ENCODE data around the gene PTGIR. TPM values are rescaled to one million over a fixed set of nuclear protein-coding genes. Genes with fewer than 3 reads are reported as not detected.

The PTGIR gene
- total RNA-seq, 1 donor from 2014 or later: not detected

- H3K27me3 ChIP-seq (ENCODE audit: control insufficient read depth, insufficient read depth, low read length): peaks cover 31% of the 10 kb centered on the region
- H3K4me3 ChIP-seq (ENCODE audit: low read depth, low read length): no peak overlapping the region
- no peak for DNase-seq (ENCODE audit: low read depth)
Observed at GRCh38 chr19:46654621-46655152, 29.8 kb upstream of the PTGIR start.

DNA sequence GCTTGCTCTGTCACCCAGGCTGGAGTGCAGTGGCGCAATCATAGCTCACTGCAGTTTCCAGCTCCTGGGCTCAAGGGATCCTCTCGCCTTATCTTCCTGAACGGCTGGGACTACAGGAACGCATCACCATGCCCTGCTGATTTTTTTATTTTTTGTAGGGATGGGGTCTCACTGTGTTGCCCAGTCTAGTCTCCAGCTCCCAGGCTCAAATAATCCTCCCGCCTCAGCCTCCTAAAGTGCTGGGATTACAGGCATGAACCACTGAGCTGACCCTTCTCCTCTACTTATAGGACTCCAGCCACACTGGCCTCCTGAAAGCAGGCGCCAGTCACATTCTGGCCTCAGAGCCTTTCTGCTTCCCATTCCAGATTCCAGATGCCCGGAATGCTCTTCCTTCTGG is 25.6 kb upstream of the PTGIR start:
- DNase-seq (ENCODE audit: low read depth): no peak
- Histone ChIP-seq H3K4me3 (ENCODE audit: low read depth, low read length) (no peak overlapping the region), H3K36me3 (ENCODE audit: control insufficient read depth, insufficient read depth, low read length) (no peaks in the 10 kb centered on the region), H3K27me3 (ENCODE audit: control insufficient read depth, insufficient read depth, low read length) (peaks cover 39% of the 10 kb centered on the region)
- TF ChIP-seq, protein P1, sequence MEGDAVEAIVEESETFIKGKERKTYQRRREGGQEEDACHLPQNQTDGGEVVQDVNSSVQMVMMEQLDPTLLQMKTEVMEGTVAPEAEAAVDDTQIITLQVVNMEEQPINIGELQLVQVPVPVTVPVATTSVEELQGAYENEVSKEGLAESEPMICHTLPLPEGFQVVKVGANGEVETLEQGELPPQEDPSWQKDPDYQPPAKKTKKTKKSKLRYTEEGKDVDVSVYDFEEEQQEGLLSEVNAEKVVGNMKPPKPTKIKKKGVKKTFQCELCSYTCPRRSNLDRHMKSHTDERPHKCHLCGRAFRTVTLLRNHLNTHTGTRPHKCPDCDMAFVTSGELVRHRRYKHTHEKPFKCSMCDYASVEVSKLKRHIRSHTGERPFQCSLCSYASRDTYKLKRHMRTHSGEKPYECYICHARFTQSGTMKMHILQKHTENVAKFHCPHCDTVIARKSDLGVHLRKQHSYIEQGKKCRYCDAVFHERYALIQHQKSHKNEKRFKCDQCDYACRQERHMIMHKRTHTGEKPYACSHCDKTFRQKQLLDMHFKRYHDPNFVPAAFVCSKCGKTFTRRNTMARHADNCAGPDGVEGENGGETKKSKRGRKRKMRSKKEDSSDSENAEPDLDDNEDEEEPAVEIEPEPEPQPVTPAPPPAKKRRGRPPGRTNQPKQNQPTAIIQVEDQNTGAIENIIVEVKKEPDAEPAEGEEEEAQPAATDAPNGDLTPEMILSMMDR (IDR thresholded peaks at IDR 0.05; ENCODE audit: insufficient read depth, low read length, poor library complexity, severe bottlenecking): no peak

More at GRCh38 chr19:46654621-46655152, 29.8 kb upstream of the PTGIR start:
- TF ChIP-seq, protein P1 (IDR thresholded peaks at IDR 0.05; ENCODE audit: insufficient read depth, low read length, poor library complexity, severe bottlenecking): no peak
- H3K36me3 ChIP-seq (ENCODE audit: control insufficient read depth, insufficient read depth, low read length): no peaks in the 10 kb centered on the region

- DNase-seq (ENCODE audit: low read depth): no peak
- TF ChIP-seq, protein P1 (IDR thresholded peaks at IDR 0.05; ENCODE audit: insufficient read depth, low read length, poor library complexity, severe bottlenecking): no peak
Observed at GRCh38 chr19:46648961-46649960, 24.4 kb upstream of the PTGIR start.

DNA sequence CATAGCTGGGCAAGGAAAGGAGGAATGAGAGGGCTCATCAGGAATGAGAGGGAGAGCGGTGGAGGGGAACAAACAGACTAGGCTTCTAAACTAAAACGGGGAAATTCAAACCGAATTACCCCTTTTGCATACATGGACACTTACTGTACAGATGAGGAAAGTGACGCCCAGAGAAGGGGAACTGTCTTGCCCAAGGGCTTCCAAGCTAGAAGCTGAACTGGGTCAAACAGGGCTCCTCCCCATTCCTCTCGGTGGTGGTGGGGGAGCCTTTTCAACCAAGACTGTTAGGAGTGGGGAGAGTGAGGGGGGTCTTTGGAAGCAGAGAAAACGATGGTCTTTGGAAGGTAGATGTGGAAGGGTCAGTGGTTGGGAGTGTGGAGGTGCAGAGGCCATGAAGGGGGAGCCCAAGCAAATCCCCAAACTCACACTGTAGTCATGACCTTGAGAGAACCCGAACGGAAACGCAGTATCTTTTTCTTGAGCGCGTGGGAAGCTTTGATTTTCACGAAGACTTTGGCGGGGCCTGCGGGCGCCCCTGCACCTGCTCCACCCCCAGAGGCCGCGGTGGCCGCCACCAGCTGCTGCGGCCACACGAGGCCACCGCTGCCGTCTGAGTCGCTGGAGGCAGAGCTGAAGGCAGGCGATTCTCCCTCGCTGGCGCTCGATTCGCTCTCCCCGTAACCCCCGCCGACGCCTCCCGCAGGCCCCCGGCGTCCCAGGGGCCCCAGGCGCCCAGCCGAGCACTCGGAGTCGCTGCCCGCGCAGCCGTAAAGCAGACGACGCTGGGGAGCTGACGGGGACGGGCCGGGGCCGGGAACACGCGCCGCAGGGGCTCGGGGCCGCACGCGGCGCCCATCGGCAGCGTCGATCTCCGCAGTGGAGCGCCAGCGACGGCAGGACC is 23.4 kb upstream of the PTGIR start:
- Histone ChIP-seq H3K36me3 (ENCODE audit: control insufficient read depth, insufficient read depth, low read length) (no peaks in the 10 kb centered on the region), H3K27me3 (ENCODE audit: control insufficient read depth, insufficient read depth, low read length) (peaks cover 35% of the 10 kb centered on the region), H3K4me3 (ENCODE audit: low read depth, low read length) (no peak overlapping the region)
- DNase-seq (ENCODE audit: low read depth): no peak
- TF ChIP-seq, protein P1 (IDR thresholded peaks at IDR 0.05; ENCODE audit: insufficient read depth, low read length, poor library complexity, severe bottlenecking): no peak

More at GRCh38 chr19:46648961-46649960, 24.4 kb upstream of the PTGIR start:
- Histone ChIP-seq H3K27me3 (ENCODE audit: control insufficient read depth, insufficient read depth, low read length) (peaks cover 39% of the 10 kb centered on the region), H3K4me3 (ENCODE audit: low read depth, low read length) (no peak overlapping the region), H3K36me3 (ENCODE audit: control insufficient read depth, insufficient read depth, low read length) (no peaks in the 10 kb centered on the region)

DNA sequence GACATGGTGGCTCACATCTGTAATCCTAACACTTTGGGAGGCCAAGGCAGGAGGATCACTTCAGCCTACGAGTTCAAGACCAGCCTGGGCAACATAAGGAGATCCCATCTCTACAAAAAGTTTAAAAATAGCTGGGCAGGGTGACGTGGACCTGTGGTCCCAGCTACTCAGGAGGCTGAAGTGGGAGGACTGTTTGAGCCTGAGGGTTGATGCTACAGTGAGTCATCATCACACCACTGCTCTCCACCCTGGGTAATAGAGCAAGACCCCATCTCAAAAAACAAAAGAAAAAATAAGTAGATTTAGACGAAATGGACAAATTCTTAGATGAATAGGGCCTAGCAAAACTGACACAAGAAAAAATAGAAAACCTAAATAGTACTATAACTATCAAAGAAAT is 21.5 kb upstream of the PTGIR start:
- TF ChIP-seq, protein P1 (IDR thresholded peaks at IDR 0.05; ENCODE audit: insufficient read depth, low read length, poor library complexity, severe bottlenecking): no peak
- no peaks in the 10 kb centered on the region for H3K36me3 ChIP-seq (ENCODE audit: control insufficient read depth, insufficient read depth, low read length)
- H3K27me3 ChIP-seq (ENCODE audit: control insufficient read depth, insufficient read depth, low read length): peaks cover 33% of the 10 kb centered on the region
- no peak overlapping the region for H3K4me3 ChIP-seq (ENCODE audit: low read depth, low read length)
- DNase-seq (ENCODE audit: low read depth): no peak

Measured in kidney epithelial cell (primary cell).